ENCODE measurements around the gene CCDC188.

DNA sequence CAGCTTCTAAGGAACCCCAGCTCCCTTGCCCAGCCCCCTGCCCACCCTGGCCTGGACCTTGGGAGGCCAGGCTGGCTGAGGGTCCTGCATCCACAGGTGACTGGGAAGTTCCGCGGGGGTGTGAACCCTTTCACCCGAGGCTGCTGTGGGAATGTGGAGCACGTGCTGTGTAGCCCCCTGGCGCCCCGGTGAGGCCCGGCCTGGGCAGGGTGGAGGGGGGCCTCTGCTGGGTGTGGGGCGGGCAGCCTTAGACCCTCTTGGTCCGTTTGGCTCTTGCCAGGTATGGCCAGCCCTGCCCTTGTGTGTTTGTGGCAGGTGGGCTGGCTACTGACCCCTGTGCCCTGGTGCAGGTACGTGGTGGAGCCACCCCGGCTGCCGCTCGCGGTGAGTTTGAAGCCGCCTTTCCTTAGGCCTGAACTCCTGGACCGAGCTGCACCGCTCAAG is 10.3 kb downstream of the CCDC188 start:
- TF ChIP-seq, protein P1, sequence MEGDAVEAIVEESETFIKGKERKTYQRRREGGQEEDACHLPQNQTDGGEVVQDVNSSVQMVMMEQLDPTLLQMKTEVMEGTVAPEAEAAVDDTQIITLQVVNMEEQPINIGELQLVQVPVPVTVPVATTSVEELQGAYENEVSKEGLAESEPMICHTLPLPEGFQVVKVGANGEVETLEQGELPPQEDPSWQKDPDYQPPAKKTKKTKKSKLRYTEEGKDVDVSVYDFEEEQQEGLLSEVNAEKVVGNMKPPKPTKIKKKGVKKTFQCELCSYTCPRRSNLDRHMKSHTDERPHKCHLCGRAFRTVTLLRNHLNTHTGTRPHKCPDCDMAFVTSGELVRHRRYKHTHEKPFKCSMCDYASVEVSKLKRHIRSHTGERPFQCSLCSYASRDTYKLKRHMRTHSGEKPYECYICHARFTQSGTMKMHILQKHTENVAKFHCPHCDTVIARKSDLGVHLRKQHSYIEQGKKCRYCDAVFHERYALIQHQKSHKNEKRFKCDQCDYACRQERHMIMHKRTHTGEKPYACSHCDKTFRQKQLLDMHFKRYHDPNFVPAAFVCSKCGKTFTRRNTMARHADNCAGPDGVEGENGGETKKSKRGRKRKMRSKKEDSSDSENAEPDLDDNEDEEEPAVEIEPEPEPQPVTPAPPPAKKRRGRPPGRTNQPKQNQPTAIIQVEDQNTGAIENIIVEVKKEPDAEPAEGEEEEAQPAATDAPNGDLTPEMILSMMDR (IDR thresholded peaks at IDR 0.05) = no peak
- no peak for TF ChIP-seq POLR2A (IDR thresholded peaks at IDR 0.05)

Measured in adrenal gland (tissue), 5 donors.